K562 (cell line): Measurements from ENCODE around the gene DYNC1I1.

Experiments
- BMI1 ChIP-seq: fragments of 150-350 bp; IDR thresholded peaks from 2 replicates; pipeline ENCODE4 v1.6.1; 2014; ENCODE audit warnings: low read length
- BRCA1 ChIP-seq, 2 experiments: fragments of 450-650 bp in 1 of 2; sonication (generic) in 1 of 2; formaldehyde crosslinking in 1 of 2; IDR thresholded peaks; 2 replicates each; pipeline versions ENCODE4 v1.5.0 to v1.6.1; 2017 to 2020; ENCODE audit warnings: mild to moderate bottlenecking in 1 of 2, missing genetic modification reagents in 1 of 2
- JUN ChIP-seq, 2 experiments: sonication (generic) in 1 of 2; formaldehyde crosslinking in 1 of 2; IDR thresholded peaks; 2 replicates each; pipeline versions ENCODE4 v1.6.1 to v1.8.0; 2012 to 2022; ENCODE audit warnings: borderline replicate concordance in 2 of 2, mild to moderate bottlenecking in 2 of 2, improper control_type of control experiment in 1 of 2, low read depth in 1 of 2, low read length in 1 of 2, missing genetic modification reagents in 1 of 2
- MLLT1 ChIP-seq, 2 experiments: fragments of 450-650 bp; IDR thresholded peaks; 2 replicates each; pipeline ENCODE4 v1.6.1; 2016
- ZNF347 ChIP-seq: fragments of 450-650 bp; formaldehyde crosslinking; IDR thresholded peaks from 2 replicates; pipeline ENCODE4 v1.4.0; 2020; ENCODE audit warnings: low read depth, mild to moderate bottlenecking, moderate library complexity
- TF ChIP-seq, protein P1 (sequence below), 2 experiments: fragments of 150-350 bp in 1 of 2; IDR thresholded peaks; 2 replicates each; pipeline ENCODE4 v1.6.1; 2012 to 2016; ENCODE audit warnings: low read depth in 2 of 2, low read length in 2 of 2, mild to moderate bottlenecking in 1 of 2, moderate library complexity in 1 of 2

DNA sequence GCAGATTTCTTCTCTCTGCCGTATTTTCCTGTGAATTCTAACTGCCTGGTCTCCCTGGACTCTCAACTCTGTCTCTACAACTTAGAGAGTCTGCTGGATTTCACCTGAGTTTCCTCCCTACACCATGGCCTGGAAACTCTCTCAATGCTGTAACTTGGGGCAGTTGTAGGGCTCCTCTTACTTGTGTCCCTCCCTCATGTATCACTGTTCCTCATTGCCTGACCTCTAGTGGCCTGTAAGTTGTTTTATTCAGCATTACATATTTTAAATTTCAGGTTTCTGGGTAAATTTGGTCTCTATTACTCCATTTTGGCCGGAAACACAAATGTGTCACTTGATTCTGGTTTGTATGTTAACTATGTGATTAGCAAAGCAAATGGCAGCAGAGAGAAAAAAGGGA, 70.9 kb downstream of the DYNC1I1 start:
- TF ChIP-seq, protein P1, sequence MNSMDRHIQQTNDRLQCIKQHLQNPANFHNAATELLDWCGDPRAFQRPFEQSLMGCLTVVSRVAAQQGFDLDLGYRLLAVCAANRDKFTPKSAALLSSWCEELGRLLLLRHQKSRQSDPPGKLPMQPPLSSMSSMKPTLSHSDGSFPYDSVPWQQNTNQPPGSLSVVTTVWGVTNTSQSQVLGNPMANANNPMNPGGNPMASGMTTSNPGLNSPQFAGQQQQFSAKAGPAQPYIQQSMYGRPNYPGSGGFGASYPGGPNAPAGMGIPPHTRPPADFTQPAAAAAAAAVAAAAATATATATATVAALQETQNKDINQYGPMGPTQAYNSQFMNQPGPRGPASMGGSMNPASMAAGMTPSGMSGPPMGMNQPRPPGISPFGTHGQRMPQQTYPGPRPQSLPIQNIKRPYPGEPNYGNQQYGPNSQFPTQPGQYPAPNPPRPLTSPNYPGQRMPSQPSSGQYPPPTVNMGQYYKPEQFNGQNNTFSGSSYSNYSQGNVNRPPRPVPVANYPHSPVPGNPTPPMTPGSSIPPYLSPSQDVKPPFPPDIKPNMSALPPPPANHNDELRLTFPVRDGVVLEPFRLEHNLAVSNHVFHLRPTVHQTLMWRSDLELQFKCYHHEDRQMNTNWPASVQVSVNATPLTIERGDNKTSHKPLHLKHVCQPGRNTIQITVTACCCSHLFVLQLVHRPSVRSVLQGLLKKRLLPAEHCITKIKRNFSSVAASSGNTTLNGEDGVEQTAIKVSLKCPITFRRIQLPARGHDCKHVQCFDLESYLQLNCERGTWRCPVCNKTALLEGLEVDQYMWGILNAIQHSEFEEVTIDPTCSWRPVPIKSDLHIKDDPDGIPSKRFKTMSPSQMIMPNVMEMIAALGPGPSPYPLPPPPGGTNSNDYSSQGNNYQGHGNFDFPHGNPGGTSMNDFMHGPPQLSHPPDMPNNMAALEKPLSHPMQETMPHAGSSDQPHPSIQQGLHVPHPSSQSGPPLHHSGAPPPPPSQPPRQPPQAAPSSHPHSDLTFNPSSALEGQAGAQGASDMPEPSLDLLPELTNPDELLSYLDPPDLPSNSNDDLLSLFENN (IDR thresholded peaks at IDR 0.05; ENCODE audit: low read depth in 2 of 2, low read length in 2 of 2): no peak
- TF ChIP-seq BRCA1 (IDR thresholded peaks at IDR 0.05) (no peak), BRCA1 (CRISPR knock-in tag; IDR thresholded peaks at IDR 0.05) (no peak), MLLT1 (IDR thresholded peaks at IDR 0.05) (no peak), JUN (IDR thresholded peaks at IDR 0.05; ENCODE audit: borderline replicate concordance, low read depth, low read length) (no peak), JUN (CRISPR knock-in tag; IDR thresholded peaks at IDR 0.05; ENCODE audit: borderline replicate concordance) (no peak), ZNF347 (CRISPR knock-in tag) (no peak), BMI1 (no peak)
